Neural progenitor cell (in vitro differentiated cells): Measurements from ENCODE around the gene PRKAB1. TPM values are rescaled to one million over a fixed set of nuclear protein-coding genes. Genes with fewer than 3 reads are reported as not detected.
A peak's percentile ranks its signal among the peaks of the same experiment; 100 is the strongest.

Experiments
- DNase-seq: peaks from one replicate; pipeline ENCODE4 v3.0.0-alpha.2; 2016; ENCODE audit warnings: low spot score
- H2AFZ ChIP-seq: fragments of 200-600 bp; sonication (generic); replicated peaks from 2 replicates; pipeline ENCODE4 v1.6.1; 2016; ENCODE audit warnings: antibody characterized with exemption
- H3F3A ChIP-seq: fragments of 200-600 bp; sonication (generic); 2 replicates; pipeline ENCODE4 v1.6.1; 2016; ENCODE audit warnings: antibody characterized with exemption, low read depth
- H3K27ac ChIP-seq: fragments of 200-600 bp; sonication (generic); 2 replicates; pipeline ENCODE4 v1.5.1; 2016; ENCODE audit warnings: mild to moderate bottlenecking
- H3K27me3 ChIP-seq: fragments of 200-600 bp; sonication (generic); 2 replicates; pipeline ENCODE4 v1.6.1; 2016; ENCODE audit warnings: mild to moderate bottlenecking, moderate library complexity
- H3K36me3 ChIP-seq: fragments of 200-600 bp; sonication (generic); 2 replicates; pipeline ENCODE4 v1.5.1; 2016
- H3K4me1 ChIP-seq: fragments of 200-600 bp; sonication (generic); 2 replicates; pipeline ENCODE4 v1.6.1; 2016; ENCODE audit warnings: mixed run types
- H3K4me2 ChIP-seq: fragments of 200-600 bp; sonication (generic); 2 replicates; pipeline ENCODE4 v1.6.1; 2016
- H3K4me3 ChIP-seq: fragments of 200-600 bp; sonication (generic); 2 replicates; pipeline ENCODE4 v1.5.1; 2016
- H3K79me2 ChIP-seq: fragments of 200-600 bp; sonication (generic); 2 replicates; pipeline ENCODE4 v1.6.1; 2016; ENCODE audit warnings: low read depth
- H3K9ac ChIP-seq: fragments of 200-600 bp; sonication (generic); 2 replicates; pipeline ENCODE4 v1.6.1; 2016
- H3K9me3 ChIP-seq: fragments of 200-600 bp; sonication (generic); 2 replicates; pipeline ENCODE4 v1.5.1; 2016; ENCODE audit warnings: low read depth
- H4K20me1 ChIP-seq: fragments of 200-600 bp; sonication (generic); 2 replicates; pipeline ENCODE4 v1.6.1; 2016; ENCODE audit warnings: low read depth
- H3K27ac Mint-ChIP-seq: 3 replicates; pipeline ENCODE4 v1.8.0; 2021; ENCODE audit warnings: mixed read lengths
- H3K27me3 Mint-ChIP-seq: 2 replicates; pipeline ENCODE4 v1.8.0; 2022; ENCODE audit warnings: low read depth, mild to moderate bottlenecking, inconsistent platforms, moderate library complexity, mixed read lengths; ENCODE audit not compliant: insufficient read depth
- H3K36me3 Mint-ChIP-seq: 3 replicates; pipeline ENCODE4 v1.8.0; 2021; ENCODE audit warnings: mixed read lengths
- H3K4me1 Mint-ChIP-seq: 3 replicates; pipeline ENCODE4 v1.8.0; 2021; ENCODE audit warnings: mixed read lengths
- H3K4me3 Mint-ChIP-seq: 3 replicates; pipeline ENCODE4 v1.8.0; 2021; ENCODE audit warnings: mild to moderate bottlenecking, moderate library complexity, mixed read lengths
- H3K9me3 Mint-ChIP-seq: 3 replicates; pipeline ENCODE4 v1.8.0; 2020; ENCODE audit warnings: mixed read lengths
- CTCF ChIP-seq: fragments of 200-600 bp; sonication (generic); IDR thresholded peaks from 2 replicates; pipeline ENCODE4 v1.5.1; 2017; ENCODE audit warnings: antibody characterized with exemption, mild to moderate bottlenecking
- EZH2 ChIP-seq: fragments of 200-600 bp; sonication (generic); IDR thresholded peaks from 2 replicates; pipeline ENCODE4 v1.6.1; 2017; ENCODE audit warnings: antibody characterized with exemption, mild to moderate bottlenecking, moderate library complexity
- EZH2phosphoT487 ChIP-seq: fragments of 200-600 bp; sonication (generic); IDR thresholded peaks from 2 replicates; pipeline ENCODE4 v1.6.1; 2017; ENCODE audit warnings: antibody characterized with exemption
- microRNA counts: library from miRNA; unstranded; fragments of <30 nt; microRNA quantifications from one replicate; lab custom pipeline; 2016
- microRNA-seq: library from miRNA; unstranded; fragments of <30 nt; microRNA quantifications from one replicate; pipeline ENCODE4, GENCODE V29; 2016
- small RNA-seq: library from RNA; depleted of rRNA; stranded (forward); fragments of <200 nt; gene quantifications from one replicate; pipeline ENCODE3, GENCODE V24; 2015
- total RNA-seq: library from RNA; depleted of rRNA; stranded (reverse); fragments of >200 nt; gene quantifications from 2 replicates; pipeline ENCODE4 v1.2.3, GENCODE V29; 2015; ENCODE audit warnings: low replicate concordance

Gene PRKAB1
- total RNA-seq, 1 donor from 2014 or later, result 24.5 TPM

GRCh38 chr12:119730381-119730780 is 62.4 kb downstream of the PRKAB1 start:
- Mint-ChIP-seq H3K27me3 (peaks cover 5% of the 10 kb centered on the region), H3K9me3 (no peaks in the 10 kb centered on the region), H3K4me1 (no peaks in the 10 kb centered on the region), H3K36me3 (peaks cover 23% of the 10 kb centered on the region), H3K4me3 (no peak overlapping the region), H3K27ac (no peak overlapping the region)
- DNase-seq, result no peak
- no peaks in the 10 kb centered on the region for H3F3A ChIP-seq
- H3K9me3 ChIP-seq, result no peaks in the 10 kb centered on the region
- no peak overlapping the region for H2AFZ ChIP-seq
- TF ChIP-seq CTCF, result no peak
- TF ChIP-seq EZH2phosphoT487, result no peak
- no peak for TF ChIP-seq EZH2
- no peaks in the 10 kb centered on the region for H3K79me2 ChIP-seq
- H3K36me3 ChIP-seq, result peaks cover 13% of the 10 kb centered on the region
- H4K20me1 ChIP-seq, result no peaks in the 10 kb centered on the region
- H3K4me3 ChIP-seq, result no peak overlapping the region
- H3K27ac ChIP-seq, result no peak overlapping the region
- no peaks in the 10 kb centered on the region for H3K27me3 ChIP-seq
- no peak overlapping the region for H3K4me2 ChIP-seq
- H3K9ac ChIP-seq, result no peak overlapping the region
- H3K4me1 ChIP-seq, result no peaks in the 10 kb centered on the region

MicroRNAs encoded within 50 kb of the gene (microRNA counts, 767-probe panel; counts per million panel counts)
- 460 counts per million, percentile 90 among the panel's probes with 10 or more counts for microRNA hsa-miR-1178 (lab: Ali Mortazavi, UCI)

Small RNA genes lying within 50 kb of the gene (microRNA-seq; reads per million reads assigned to microRNA genes)
- gene MIR1178, result not detected

Small RNA genes lying within 50 kb of the gene (small RNA-seq; reads per million reads assigned to genes)
- not detected for gene RN7SKP197

Other genes with a start within 250 kb of the PRKAB1 start
- not detected in 2 replicates for gene TMEM233, start 74.4 kb upstream of the PRKAB1 start, total RNA-seq
- 65.7 and 98.5 TPM in 2 replicates for gene CIT, start 209.2 kb downstream of the PRKAB1 start, total RNA-seq